ENCODE data around the gene NKAIN4.

NKAIN4 gene

DNA sequence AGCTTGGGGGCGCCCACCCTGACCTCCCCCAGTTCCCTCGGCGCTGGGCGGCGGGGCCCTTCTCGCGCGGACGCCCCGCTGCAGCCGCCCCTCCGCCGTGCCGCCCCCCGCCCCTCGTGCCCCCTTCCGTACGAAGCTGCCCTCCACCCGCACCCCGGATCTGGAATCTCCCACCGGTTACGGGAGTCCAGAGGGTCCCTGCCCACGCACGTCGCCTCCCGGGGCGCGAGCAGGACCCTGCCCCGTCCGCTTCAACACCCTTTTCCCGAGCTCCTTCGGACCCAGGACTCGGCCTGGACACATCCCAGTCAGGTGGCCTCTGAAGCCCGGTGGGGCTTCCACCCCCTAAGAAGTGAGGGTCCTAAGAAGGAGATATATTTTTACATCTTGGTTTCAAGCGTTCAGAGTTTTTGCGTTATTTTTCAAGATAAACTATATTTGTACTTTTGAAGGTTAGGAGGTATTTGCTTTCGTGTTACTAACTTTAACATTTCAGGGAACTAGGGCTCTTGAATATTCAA is 18.9 kb upstream of the NKAIN4 start:
- no peak for DNase-seq

DNA sequence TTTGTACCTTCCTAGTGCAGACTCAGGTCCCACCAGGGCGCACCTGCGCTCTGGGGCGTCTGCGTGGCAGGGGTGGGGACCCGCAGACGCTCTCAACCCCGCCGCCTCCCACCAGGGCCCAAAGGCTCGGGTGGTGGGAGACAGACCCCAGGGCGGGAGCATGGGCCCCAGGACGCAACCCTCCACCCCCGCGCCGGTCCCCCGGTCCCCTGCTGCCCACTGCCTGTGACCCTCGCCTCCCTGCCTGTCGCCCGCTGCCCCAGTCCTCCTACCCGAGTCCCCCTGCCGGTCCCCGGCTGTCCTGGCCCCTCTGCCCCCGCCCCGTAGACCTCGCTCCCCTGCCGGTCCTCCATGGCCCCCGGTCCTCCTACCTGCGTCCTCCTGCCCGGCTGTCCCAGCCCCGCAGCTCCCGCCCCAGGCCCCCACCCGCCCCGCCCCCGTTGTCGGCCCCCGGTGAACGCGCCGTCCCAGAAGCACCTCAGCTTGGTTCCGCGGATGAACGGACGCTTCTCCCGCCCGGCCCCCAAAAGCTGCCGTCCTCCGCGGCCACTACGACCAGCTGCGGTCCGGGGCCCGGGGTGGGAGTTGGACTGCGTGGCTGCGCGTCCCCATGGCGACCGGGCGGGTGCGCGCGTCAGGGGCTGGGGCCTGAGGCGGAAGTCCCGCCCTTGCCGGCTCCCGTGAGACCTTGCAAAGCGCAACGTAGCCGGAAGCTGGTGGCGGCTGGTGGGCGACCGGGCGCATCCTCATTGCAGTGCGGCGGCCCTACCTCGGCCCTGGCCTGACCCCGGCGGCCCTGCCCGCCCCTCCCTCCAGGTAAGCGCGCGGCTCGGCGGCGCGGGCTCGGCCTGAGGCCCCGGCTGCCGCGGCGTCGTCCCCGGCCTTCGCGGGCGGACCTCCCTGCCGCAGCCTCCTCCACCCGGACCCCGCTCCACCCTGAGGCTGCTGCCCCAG is 18.1 kb upstream of the NKAIN4 start, which contains the start of gene ARFGAP1:
Gene ARFGAP1 (plus strand): TSS at position 709 of the 954 bp plus-strand sequence. CDS start 2,768 bp downstream, outside the sequence.
- peak; percentile 80 for DNase-seq

DNA sequence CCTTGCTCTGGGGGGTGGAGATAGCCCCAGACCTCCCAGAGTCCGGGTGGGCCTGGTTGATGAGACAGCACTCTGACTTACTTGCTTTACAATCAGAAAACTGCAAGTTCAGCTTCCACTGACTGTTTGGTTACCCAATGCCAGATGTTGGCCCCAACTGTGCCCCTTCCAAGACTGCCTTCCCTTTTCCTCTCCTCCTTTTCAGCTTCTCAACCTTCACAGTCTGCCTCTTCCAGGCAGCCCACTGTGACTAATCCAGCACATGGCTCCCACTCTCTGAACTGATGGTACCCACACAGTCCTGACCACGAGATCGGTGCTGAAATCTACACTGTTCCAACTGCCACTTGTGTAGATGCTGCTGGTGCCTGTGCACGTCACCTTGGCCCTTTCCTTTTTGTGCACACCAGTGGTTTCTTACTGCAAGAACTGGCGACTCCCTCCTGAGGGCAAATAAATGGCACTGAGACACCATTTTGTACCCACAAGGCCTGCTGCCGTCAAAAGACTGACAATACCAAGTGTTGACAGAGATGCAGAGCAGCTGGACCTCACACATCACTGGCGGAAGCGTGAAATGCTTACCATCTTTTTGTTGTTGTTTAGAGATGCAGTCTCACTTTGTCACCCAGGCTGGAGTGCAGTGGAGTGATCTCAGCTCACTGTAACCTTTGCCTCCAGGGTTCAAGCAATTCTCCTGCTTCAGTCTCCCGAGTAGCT is 16.5 kb upstream of the NKAIN4 start:
- no peak for DNase-seq

DNA sequence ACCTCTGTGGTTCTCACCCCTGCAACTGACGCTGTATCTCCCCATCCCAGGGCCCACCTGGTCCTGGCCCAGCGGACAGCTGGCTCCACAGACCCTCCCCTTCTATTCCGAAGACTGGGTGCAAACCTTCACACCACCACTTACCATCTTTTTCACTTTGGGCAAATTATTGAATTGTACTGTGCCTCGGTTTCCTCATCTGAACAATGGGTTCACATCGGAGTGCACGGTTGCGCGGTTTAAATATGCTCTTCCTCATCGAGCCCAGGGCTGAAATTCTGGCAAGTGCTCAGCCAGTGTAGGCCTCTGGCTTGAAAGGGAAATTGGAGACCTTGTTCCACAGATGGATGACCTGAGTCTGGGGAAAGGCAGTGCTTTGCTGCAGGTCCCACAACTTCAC is 15.5 kb upstream of the NKAIN4 start:
- DNase-seq, result no peak

DNA sequence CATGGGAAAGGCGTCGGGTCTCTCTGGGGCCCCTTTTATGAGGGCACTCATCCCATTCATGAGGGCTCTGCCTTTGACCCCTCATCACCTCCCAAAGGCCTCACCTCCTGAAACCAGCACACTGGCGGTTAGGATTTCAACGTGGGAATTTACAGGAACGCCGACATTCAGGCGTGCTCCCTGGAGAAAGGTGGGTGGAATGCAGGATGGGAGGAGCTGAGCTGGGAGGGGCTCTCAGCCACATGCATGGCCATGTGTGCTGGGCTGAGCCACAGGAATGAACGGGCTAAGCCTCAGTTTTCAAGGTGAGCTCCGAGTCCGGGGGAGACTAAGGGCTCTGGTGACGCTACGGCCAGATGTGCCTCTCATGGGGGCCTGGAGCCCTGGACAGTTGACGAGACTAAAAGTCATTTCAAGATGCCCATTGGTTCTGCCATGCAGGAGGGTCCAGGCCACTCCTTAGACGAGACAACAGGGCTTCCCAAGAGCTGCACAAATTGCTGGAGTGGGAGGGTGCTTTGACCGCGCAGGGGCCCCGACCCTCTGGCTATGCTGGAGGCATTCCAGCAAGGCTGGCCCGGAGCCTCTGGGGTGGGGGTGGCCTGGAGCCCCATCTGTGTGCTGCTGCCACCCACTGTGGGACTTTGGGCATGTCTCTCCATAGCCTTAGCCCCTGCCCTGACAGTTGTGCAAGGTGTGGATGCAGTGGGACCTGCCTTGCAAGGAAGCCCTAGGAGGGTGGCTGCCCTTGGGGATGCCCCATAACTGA is 14.6 kb upstream of the NKAIN4 start:
- no peak for DNase-seq

DNA sequence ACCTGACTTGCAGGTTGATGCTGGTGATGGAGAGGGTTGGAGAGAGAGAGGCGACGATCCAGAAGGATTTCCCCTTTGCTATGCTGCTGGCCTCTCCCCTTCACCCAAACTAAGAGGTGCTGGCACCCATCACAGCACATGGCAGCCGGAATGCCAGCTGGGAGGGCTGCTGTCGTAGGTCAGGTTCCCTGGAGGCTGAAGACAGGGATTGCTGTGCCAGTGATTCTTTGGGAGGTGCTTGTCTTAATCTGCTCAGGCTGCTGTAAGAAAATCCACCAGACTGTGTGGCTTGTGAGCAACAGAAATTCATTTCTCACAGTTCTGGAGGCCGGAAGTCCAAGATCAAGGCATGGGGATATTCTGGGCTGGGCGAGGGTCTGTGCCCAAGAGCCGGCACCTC is 14.0 kb upstream of the NKAIN4 start:
- DNase-seq, result no peak

DNA sequence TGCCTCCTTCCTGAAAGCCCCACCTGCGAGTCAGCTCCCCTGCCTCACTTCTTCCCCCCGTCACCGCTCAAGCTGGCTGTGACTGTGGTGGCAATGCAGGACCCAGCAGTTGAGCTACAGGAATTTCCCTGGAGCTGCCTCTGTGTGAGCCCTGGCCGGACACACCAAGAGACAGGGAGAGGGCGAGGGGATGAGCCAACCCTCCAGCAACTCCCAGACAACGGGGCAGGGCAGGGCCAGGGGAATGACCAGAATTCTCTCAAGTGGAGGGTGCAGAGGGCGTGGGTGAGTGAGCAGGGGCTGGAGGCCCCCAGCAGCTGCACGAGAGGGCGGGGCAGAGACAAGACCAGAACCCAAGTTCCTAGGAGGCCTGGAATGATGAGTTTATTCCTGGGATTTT is 13.4 kb upstream of the NKAIN4 start:
- DNase-seq, result no peak

DNA sequence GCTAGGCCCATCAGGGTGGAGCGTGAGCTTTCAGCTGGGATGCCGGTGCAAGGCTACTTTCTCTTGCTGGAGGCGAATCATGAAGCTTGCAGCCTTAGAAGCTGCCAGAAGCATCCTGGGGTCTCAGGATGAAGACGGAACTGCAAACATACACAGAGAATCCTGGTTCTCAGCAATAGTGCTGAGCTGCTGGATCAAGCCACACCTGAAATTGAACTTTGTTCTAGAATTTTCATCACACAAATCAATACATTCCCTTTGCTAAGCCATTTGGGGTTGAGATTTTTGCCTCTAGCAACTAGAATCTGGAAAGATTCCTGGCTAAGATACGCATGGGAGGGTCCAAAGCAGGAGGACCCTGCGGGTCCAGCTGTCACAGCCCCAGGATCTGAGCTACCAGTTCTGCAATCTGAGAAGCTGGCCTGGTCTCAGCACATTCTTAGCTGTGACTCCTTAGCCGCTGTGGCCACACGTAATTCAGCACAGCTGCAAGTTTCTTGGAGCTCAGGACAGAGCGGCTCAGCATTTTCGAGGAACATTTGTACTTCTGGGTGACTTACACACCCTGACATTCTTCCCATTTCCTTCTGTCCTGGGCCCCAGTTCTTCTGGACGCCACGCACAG is 11.7 kb upstream of the NKAIN4 start:
- no peak for DNase-seq

DNA sequence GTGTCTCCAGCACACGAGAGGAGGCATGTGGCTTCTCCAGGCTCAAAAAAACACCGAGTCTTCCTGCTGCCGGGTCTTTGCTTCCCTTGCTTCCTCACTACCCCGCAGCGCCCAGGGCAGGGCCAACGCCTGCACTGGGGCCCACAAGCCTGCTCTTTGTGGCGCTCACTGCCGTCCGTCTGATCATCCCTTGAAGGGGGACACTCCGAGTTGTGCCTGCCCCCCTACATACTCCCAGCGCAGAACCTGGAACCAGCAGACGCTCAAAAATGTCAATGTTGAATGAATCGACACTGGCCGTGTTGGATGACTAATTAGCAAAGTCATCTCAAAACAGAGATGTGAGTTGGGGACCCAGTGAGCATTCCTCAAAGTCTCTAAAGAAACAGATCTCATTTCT is 10.3 kb upstream of the NKAIN4 start:
- no peak for DNase-seq

DNA sequence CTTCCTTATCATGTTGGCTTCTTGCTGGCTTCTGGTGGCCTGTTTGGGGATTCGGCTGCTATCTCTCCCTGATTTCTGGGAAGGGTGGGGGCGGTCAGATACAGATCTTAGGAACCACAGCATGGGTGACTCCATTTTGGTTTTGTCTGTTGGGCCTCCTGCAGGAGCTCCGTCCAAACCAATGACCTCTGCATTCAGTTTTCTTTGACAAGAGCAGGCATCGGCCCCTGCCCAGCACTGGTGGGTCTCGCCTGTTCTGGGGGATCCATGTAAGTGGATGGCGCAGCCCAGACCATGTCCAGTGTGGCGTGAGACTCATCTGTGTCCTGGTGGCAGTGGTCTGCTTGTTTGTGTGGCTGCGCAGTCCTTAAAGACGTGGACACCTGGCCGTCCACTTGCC is 9.7 kb upstream of the NKAIN4 start:
- no peak for DNase-seq

DNA sequence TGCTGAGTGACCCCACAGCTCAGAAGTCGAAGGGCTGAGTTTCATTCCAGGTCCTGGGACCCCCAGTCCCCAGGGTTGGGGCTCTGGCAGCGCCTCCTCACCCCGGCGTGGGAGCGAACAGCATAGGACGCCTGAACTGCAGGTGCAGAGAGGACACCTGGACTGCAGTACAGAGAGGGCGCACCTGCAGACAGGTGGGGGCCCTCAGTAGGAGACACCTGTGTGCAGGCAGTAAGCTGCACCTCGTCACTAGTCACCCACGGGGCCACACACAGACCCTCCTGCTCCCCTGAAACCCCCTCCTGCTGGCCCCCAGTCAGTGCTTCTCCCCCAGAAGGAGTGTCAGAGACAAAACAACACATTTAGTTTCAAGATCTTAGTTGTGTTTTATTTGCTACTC is 8.6 kb upstream of the NKAIN4 start:
- no peak for DNase-seq

DNA sequence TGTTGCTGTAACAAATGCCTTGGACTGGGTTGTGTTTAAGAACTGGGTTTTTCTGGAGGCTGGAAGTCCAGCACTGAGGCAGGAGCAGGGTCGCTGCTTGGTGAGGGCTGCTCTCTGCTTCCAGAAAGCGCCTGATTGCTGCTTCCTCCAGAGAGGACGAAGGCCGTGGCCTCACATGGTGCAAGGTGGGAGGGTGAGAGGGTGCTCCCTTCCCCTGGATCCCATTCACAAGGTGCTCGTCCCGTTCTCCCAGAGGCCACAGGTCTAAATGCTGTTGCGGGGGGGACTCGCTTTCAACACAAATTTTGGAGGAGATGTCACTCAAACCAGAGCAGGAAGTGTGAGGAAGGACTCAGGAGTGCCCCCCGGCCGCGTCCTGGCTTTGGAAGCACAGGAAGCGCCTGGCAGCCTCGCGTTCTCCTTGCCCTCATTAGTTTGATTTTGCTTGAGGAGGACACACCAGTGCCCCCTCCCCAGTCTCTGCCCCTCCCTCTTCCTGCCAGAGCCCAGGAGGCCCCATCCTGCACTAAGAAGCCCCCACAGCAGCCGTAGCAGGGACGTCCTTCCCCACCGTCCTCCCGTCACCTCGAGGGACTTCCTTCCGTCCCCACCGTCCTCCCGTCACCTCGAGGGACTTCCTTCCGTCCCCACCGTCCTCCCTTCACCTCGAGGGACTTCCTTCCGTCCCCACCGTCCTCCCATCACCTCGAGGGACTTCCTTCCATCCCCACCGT is 7.7 kb upstream of the NKAIN4 start:
- no peak for DNase-seq

DNA sequence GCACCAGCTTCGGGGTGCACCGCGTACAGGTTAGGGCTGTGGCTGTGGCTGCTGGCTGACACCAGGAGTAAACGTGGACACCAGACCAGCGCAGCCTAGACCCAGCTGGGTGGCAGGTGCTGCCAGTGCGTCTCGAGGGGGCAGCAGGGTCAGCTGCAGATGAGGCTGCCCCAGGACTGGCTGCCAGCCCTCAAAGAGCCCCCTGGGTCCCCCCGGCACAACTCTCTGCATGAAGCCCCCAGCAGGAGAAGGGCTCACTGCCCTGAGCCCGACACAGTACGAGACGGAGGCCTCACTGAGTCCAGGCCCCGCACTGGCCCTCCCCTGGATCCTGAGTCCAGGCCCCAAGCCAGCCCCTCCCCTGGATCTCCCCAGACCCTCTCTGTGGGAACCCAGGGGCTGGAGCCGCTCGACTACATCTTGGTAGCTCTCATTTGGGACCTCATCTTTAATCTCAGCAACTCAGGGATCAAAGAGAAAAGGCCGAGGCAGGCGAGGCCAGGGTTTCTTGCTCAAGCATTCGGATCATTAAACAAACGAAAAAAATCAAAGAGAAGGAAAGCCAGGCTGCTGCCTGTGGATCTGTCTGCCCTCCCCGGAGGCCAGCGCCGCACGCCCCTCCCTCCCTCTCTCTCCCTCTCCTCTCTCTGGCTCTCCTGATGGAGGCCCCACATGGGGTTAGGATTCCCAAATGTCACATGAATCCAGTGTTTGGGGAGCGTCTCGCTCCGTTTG is 7.0 kb upstream of the NKAIN4 start:
- no peak for DNase-seq

DNA sequence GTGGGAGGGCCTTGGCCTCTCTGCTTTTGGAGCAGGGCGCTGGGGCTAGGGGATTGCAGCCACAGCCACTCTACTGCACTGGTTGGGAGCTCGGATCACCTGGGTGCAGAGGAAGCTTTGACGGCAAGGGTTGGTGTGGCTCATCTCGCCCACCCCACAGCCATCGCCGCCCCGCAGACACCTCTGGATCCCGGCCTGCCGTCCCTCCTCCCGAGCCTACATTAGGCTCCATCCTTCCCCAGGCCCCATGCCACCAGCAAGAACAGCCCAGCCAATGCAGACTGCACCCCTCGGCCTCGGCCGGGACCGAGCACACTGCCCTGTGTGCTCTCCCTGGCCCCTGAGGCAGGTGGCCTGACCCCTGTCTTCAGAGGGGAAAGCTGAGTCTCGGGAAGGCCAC is 6.3 kb upstream of the NKAIN4 start:
- no peak for DNase-seq

DNA sequence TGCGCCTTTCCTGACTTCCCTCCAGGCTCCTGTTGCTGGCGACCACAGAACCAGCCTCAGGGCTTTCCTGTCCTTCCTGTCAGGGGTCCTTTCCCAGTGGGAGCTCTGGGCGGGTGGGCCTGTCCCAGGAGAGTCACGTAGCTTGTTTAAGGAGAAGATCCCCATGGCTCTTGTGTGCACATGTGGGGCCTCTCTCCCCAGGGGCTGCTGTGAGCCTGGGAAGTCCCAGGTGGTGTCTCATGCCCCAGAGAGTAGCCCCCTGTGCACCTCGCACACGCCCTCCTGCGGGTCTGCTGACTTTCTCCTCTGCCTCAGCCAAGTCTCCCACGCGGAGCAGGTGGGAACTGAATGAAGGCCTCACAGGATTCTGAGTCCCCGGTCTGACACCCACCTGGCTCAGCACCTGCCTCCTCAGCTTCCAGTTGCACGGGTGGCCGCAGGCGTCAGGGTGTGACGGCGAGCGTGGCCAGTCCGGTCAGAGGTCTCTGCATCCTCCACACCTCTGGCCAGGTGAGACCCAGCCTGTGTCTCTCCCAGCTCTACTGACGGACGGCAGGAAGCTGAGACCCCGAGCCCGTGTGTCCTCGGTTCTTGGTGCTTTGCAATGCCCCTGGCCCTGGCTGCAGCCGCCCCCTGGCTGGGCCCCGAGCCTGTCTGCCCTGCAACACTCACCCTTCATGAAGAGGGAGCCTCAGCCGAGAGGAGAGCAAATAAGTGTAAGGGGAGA is 5.6 kb upstream of the NKAIN4 start:
- no peak for DNase-seq

DNA sequence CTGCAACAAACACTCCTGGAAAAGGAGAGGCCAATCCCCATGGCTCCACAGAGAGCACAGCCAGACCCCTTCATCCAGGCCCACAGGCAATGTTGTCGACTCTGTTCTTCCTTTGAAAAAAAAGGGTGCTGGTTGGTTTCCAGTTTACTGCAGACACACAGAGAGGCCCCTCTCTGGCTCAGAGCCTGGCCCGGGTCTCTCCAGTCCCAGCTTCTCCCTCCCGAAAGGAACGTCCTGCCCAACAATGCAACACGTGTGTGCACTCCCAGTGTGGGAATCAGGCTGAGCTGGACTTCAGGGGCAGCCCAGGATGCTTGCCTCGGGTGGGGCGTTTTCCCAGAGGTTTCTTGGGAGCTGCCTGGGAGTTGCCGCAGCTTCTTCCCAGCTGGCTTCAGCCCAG is 4.5 kb upstream of the NKAIN4 start:
- DNase-seq, result no peak

DNA sequence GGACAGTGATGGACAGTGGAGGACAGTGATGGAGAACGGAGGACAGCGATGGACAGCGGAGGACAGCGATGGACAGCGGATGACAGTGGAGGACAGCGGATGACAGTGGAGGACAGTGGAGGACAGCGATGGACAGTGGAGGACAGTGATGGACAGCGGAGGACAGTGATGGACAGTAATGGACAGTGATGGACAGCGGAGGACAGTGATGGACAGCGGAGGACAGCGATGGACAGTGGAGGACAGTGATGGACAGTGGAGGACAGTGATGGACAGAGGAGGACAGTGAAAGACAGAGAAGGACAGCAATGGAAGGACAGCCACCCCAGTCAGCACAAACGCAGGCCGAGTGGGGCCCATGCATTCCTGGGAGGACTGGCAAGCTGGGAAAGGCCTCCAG is 3.4 kb upstream of the NKAIN4 start:
- DNase-seq, result no peak

DNA sequence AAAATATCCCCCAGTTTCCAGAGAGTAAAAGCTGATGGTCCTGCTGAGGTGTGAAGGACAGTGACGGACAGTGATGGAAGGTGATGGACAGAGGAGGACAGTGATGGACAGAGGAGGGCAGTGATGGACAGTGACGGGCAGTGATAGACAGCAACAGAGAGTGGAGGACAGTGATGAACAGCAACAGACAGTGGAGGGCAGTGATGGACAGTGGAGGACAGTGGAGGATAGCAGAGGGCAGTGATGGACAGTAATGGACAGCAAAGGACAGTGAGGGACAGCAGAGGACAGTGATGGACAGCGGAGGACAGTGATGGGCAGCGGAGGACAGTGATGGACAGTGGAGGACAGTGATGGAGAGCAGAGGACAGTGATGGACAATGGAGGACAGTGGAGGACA is 2.7 kb upstream of the NKAIN4 start:
- DNase-seq, result no peak

DNA sequence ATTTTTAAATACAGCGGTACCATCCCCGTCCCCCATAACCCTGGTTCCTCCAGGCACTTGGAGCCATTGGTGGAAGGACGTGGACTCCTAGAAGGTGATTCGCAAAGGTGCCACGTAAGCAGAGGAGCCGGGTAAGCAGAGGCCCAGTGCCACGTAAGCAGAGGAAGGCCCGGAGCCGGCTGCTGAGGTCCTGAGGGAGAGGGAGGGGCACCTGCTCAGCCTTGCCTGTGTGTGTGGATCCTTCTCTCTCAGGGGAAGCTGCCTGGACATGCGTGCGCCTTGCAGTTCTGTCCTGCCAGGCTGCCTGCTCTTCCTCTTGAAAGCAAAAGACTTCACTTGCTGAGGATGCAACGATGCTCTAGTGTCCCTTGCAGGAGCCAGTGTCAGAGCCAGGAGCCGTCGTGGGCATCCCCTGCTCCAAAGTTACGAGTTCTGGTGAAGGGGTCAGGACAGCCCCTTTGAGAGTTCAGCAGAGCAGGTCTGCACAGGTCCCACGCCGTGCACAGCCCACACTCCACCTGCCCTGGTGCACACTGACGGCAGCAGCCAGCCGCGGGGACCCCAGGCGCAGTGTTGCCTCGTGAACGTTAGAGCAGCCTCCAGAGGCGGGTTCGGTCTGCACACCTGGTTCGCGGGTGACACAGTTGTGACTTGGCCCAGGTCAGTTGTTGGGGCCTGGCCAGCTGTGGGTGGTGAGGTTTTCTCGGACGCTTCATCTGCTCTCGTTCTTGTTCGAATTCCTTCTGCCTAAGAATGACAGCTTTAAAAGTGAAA is 1.9 kb upstream of the NKAIN4 start:
- DNase-seq, result no peak

Measured in activated T-cell treated with anti-CD3 and anti-CD28 coated beads for 4 hours (primary cell).